ENCODE results near the gene ESF1. TPM values are rescaled to one million over a fixed set of nuclear protein-coding genes. Genes with fewer than 3 reads are reported as not detected.

Gene ESF1
- total and polyA plus RNA-seq, 10 of the 15 experiments (the other 5 are each of a cell fraction or from before 2014, with no cell fraction given) = 9.2 to 36.2 (median 18.4) TPM

DNA sequence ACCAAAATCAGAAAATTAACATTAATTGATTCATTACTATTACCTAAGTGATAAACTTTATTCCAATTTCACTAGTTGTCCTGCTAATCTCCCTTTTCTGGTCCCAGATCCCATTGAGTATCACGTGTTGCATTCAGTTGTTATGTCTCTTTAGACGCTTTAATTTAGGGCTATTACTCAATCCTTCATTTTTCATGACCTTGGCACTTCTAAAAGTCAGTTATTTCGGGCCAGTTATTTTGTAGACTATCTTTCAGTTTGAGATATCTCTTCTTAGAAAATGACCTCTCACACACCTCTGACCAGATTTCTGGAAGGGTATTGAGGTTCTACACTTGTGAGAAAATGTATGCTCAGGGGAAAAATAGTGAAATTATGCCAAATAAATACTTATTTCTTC lies 112.0 kb downstream of the ESF1 start (continued):
- TF ChIP-seq, protein P1, sequence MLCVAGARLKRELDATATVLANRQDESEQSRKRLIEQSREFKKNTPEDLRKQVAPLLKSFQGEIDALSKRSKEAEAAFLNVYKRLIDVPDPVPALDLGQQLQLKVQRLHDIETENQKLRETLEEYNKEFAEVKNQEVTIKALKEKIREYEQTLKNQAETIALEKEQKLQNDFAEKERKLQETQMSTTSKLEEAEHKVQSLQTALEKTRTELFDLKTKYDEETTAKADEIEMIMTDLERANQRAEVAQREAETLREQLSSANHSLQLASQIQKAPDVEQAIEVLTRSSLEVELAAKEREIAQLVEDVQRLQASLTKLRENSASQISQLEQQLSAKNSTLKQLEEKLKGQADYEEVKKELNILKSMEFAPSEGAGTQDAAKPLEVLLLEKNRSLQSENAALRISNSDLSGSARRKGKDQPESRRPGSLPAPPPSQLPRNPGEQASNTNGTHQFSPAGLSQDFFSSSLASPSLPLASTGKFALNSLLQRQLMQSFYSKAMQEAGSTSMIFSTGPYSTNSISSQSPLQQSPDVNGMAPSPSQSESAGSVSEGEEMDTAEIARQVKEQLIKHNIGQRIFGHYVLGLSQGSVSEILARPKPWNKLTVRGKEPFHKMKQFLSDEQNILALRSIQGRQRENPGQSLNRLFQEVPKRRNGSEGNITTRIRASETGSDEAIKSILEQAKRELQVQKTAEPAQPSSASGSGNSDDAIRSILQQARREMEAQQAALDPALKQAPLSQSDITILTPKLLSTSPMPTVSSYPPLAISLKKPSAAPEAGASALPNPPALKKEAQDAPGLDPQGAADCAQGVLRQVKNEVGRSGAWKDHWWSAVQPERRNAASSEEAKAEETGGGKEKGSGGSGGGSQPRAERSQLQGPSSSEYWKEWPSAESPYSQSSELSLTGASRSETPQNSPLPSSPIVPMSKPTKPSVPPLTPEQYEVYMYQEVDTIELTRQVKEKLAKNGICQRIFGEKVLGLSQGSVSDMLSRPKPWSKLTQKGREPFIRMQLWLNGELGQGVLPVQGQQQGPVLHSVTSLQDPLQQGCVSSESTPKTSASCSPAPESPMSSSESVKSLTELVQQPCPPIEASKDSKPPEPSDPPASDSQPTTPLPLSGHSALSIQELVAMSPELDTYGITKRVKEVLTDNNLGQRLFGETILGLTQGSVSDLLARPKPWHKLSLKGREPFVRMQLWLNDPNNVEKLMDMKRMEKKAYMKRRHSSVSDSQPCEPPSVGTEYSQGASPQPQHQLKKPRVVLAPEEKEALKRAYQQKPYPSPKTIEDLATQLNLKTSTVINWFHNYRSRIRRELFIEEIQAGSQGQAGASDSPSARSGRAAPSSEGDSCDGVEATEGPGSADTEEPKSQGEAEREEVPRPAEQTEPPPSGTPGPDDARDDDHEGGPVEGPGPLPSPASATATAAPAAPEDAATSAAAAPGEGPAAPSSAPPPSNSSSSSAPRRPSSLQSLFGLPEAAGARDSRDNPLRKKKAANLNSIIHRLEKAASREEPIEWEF (IDR thresholded peaks at IDR 0.05; ENCODE audit: insufficient replicate concordance, low read depth, low read length) = no peak
- TF ChIP-seq, protein P2, sequence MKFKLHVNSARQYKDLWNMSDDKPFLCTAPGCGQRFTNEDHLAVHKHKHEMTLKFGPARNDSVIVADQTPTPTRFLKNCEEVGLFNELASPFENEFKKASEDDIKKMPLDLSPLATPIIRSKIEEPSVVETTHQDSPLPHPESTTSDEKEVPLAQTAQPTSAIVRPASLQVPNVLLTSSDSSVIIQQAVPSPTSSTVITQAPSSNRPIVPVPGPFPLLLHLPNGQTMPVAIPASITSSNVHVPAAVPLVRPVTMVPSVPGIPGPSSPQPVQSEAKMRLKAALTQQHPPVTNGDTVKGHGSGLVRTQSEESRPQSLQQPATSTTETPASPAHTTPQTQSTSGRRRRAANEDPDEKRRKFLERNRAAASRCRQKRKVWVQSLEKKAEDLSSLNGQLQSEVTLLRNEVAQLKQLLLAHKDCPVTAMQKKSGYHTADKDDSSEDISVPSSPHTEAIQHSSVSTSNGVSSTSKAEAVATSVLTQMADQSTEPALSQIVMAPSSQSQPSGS (IDR thresholded peaks at IDR 0.05; ENCODE audit: low read length) = no peak
- TF ChIP-seq, protein P3, sequence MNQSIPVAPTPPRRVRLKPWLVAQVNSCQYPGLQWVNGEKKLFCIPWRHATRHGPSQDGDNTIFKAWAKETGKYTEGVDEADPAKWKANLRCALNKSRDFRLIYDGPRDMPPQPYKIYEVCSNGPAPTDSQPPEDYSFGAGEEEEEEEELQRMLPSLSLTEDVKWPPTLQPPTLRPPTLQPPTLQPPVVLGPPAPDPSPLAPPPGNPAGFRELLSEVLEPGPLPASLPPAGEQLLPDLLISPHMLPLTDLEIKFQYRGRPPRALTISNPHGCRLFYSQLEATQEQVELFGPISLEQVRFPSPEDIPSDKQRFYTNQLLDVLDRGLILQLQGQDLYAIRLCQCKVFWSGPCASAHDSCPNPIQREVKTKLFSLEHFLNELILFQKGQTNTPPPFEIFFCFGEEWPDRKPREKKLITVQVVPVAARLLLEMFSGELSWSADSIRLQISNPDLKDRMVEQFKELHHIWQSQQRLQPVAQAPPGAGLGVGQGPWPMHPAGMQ (IDR thresholded peaks at IDR 0.05; ENCODE audit: borderline replicate concordance) = no peak

Measured in GM12878 (cell line).